ENCODE results near the gene ING4. TPM values are rescaled to one million over a fixed set of nuclear protein-coding genes. Genes with fewer than 3 reads are reported as not detected.
A peak's percentile ranks its signal among the peaks of the same experiment; 100 is the strongest.

ING4 gene
- polyA plus RNA-seq, 2 donors = 15.2 to 24.7 TPM

DNA sequence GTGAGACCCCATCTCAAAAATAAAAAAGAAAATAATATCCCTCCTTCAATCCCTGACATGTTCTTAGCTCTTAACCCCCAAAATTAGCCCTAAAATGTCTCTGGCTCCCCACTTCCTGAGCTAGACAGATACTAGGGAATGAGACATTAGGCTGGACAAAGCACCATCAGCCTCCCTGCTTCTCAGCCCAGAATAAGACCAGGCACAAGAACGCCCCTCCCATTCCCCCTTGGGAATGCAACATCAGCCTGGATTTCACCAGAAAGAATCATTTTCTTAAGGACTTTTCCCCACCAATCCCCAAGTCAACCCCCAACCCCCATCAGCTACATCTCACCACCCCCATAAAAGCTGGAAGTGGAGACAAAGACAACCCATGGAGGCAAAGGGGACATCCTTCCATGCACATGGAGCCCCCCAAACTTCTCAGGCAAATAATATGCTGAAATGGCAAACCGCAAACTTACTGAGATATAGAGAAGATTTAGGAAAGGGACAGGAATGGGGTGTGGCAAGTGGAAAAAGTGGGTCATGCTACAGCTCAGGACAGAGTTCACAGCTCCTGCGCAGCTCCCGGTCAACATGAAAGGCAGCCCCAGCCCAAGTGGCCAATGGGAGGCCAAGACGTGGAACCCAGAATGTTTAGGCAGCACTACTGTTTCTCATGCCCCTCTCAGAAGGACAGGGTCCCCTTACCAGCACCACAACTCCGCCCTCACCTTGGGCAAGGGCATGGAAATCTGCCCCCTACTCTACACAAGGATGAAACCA is 58.5 kb downstream of the ING4 start:
- H3K4me3 ChIP-seq (ENCODE audit: low read depth in 1 of 2, low read length in 2 of 2) = peak overlapping the region; percentile 19 to 93
- peaks cover 21 to 30% of the 10 kb centered on the region in 2 donors for H3K36me3 ChIP-seq (ENCODE audit: control insufficient read depth in 2 of 2, insufficient read depth in 2 of 2, low read length in 1 of 2)
- no peaks in the 10 kb centered on the region for H3K27me3 ChIP-seq (ENCODE audit: control insufficient read depth in 1 of 2, insufficient read depth in 2 of 2, low read length in 2 of 2)
- no peaks in the 10 kb centered on the region for H3K9me3 ChIP-seq (ENCODE audit: control insufficient read depth in 2 of 2, insufficient read depth in 1 of 2, low read depth in 1 of 2, low read length in 1 of 2)
- WGBS, 2 donors = 49 to 52% methylated on average over 6 of the region's 6 CpGs
- peak overlapping the region in 1 of 2 donors; percentile 61 for H3K27ac ChIP-seq (ENCODE audit: low read depth in 2 of 2, low read length in 1 of 2)
- H3K4me1 ChIP-seq (ENCODE audit: control insufficient read depth in 2 of 2, insufficient read depth in 2 of 2, low read length in 1 of 2) = peaks cover 5 to 11% of the 10 kb centered on the region in 2 donors

DNA sequence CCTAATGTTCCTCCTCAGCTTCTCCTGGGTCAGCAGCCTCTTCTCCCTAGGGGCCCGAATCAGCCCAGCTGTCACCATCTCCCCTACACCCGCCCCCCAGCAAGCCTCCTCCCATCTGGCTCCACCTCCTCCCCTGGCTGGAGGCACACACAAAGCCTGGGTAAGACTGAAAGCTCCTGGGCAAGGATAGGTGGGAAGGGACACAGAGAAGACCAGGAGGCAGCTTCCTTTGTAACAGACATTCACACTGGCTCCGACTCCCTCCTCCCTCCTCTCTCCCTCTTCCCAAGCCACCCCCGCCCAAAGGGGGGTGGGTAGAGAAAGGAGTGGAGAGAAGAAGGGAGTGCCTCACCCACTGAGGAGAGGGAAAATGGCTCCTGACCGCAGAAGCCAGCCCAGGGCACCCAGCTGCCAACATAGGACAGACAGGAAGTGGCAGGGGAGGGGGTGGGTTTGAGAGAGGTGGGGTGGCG is 59.8 kb downstream of the ING4 start:
- Histone ChIP-seq H3K36me3 (ENCODE audit: control insufficient read depth in 2 of 2, insufficient read depth in 2 of 2, low read length in 1 of 2) (peaks cover 29 to 33% of the 10 kb centered on the region in 2 donors), H3K4me1 (ENCODE audit: control insufficient read depth in 2 of 2, insufficient read depth in 2 of 2, low read length in 1 of 2) (peaks cover 5 to 11% of the 10 kb centered on the region in 2 donors), H3K27ac (ENCODE audit: low read depth in 2 of 2, low read length in 1 of 2) (peak overlapping the region; percentile 22 to 36), H3K27me3 (ENCODE audit: control insufficient read depth in 1 of 2, insufficient read depth in 2 of 2, low read length in 2 of 2) (no peaks in the 10 kb centered on the region), H3K9me3 (ENCODE audit: control insufficient read depth in 2 of 2, insufficient read depth in 1 of 2, low read depth in 1 of 2, low read length in 1 of 2) (no peaks in the 10 kb centered on the region), H3K4me3 (ENCODE audit: low read depth in 1 of 2, low read length in 2 of 2) (no peak overlapping the region)
- 18 to 19% methylated on average over 5 to 6 of the region's 6 CpGs for WGBS, 2 donors

- peaks cover 34 to 39% of the 10 kb centered on the region in 2 donors for H3K36me3 ChIP-seq (ENCODE audit: control insufficient read depth in 2 of 2, insufficient read depth in 2 of 2, low read length in 1 of 2)
- 44 to 60% methylated on average over 3 of the region's 3 CpGs for WGBS, 2 donors
- no peaks in the 10 kb centered on the region for H3K27me3 ChIP-seq (ENCODE audit: control insufficient read depth in 1 of 2, insufficient read depth in 2 of 2, low read length in 2 of 2)
- H3K4me1 ChIP-seq (ENCODE audit: control insufficient read depth in 2 of 2, insufficient read depth in 2 of 2, low read length in 1 of 2) = peaks cover 5 to 11% of the 10 kb centered on the region in 2 donors
- H3K9me3 ChIP-seq (ENCODE audit: control insufficient read depth in 2 of 2, insufficient read depth in 1 of 2, low read depth in 1 of 2, low read length in 1 of 2) = no peaks in the 10 kb centered on the region
- H3K27ac ChIP-seq (ENCODE audit: low read depth in 2 of 2, low read length in 1 of 2) = no peak overlapping the region
- H3K4me3 ChIP-seq (ENCODE audit: low read depth in 1 of 2, low read length in 2 of 2) = no peak overlapping the region
Measured at GRCh38 chr12:6602526-6602925, 60.4 kb downstream of the ING4 start.

Other genes with a start within 250 kb of the ING4 start
- under 1 TPM; 0.84 to 0.98 TPM for gene CD27, start 218.2 kb downstream of the ING4 start, polyA plus RNA-seq
- 10 to 100 TPM in 1 of 2 donors, 1 to 10 TPM in 1; 8.9 to 11.9 TPM for gene TAPBPL, start 211.1 kb downstream of the ING4 start, polyA plus RNA-seq
- 1 to 10 TPM; 4.3 to 6.6 TPM for gene VAMP1, start 192.4 kb downstream of the ING4 start, polyA plus RNA-seq
- 100 to 1,000 TPM in 1 of 2 donors, 10 to 100 TPM in 1; 60.7 to 124 TPM for gene MRPL51, start 169.9 kb downstream of the ING4 start, polyA plus RNA-seq
- 10 to 100 TPM; 10.2 to 13.7 TPM for gene NCAPD2, start 169.0 kb downstream of the ING4 start, polyA plus RNA-seq
- 1,000 to 10,000 TPM; 2,765 to 3,567 TPM for gene GAPDH, start 128.6 kb downstream of the ING4 start, polyA plus RNA-seq
- gene IFFO1, start 107.1 kb downstream of the ING4 start, polyA plus RNA-seq = 1 to 10 TPM; 5.7 TPM
- 10 to 100 TPM; 26.3 to 41.6 TPM for gene NOP2, start 94.8 kb downstream of the ING4 start, polyA plus RNA-seq
- gene CHD4, start 55.7 kb downstream of the ING4 start, polyA plus RNA-seq = 100 to 1,000 TPM in 1 of 2 donors, 10 to 100 TPM in 1; 79.3 to 116 TPM
- 10 to 100 TPM; 11.6 to 19.3 TPM for gene LPAR5, start 27.2 kb downstream of the ING4 start, polyA plus RNA-seq
- gene ACRBP, start 15.7 kb downstream of the ING4 start, polyA plus RNA-seq = under 1 TPM; 0.32 to 0.84 TPM
- gene ZNF384, start 26.3 kb upstream of the ING4 start, polyA plus RNA-seq = 10 to 100 TPM; 22.2 to 26.9 TPM
- gene PIANP, start 37.7 kb upstream of the ING4 start, polyA plus RNA-seq = under 1 TPM; 0.10 to 0.28 TPM
- gene COPS7A, start 60.9 kb upstream of the ING4 start, polyA plus RNA-seq = 10 to 100 TPM; 34.7 to 55.4 TPM
- gene MLF2, start 90.0 kb upstream of the ING4 start, polyA plus RNA-seq = 100 to 1,000 TPM; 117 to 158 TPM
- 100 to 1,000 TPM; 249 to 449 TPM for gene PTMS, start 103.2 kb upstream of the ING4 start, polyA plus RNA-seq
- 1 to 10 TPM in 1 of 2 donors, under 1 TPM in 1; 0.88 to 1.1 TPM for gene LAG3, start 109.4 kb upstream of the ING4 start, polyA plus RNA-seq
- 1 to 10 TPM; 1.4 to 2.3 TPM for gene CD4, start 126.4 kb upstream of the ING4 start, polyA plus RNA-seq
- gene GPR162, start 158.7 kb upstream of the ING4 start, polyA plus RNA-seq = 1 to 10 TPM; 2.1 to 2.5 TPM
- gene P3H3, start 165.3 kb upstream of the ING4 start, polyA plus RNA-seq = 1 to 10 TPM; 3.4 to 3.9 TPM
- gene GNB3, start 177.8 kb upstream of the ING4 start, polyA plus RNA-seq = 1 to 10 TPM; 1.1 to 1.3 TPM
- 10 to 100 TPM; 14.6 to 19.3 TPM for gene CDCA3, start 188.2 kb upstream of the ING4 start, polyA plus RNA-seq
- gene USP5, start 189.0 kb upstream of the ING4 start, polyA plus RNA-seq = 10 to 100 TPM; 21.4 to 40.7 TPM
- gene TPI1, start 204.4 kb upstream of the ING4 start, polyA plus RNA-seq = 100 to 1,000 TPM; 404 to 939 TPM
- gene SPSB2, start 210.2 kb upstream of the ING4 start, polyA plus RNA-seq = 1 to 10 TPM; 5.7 to 7.0 TPM
- 1 to 10 TPM; 3.3 to 3.6 TPM for gene LRRC23, start 241.7 kb upstream of the ING4 start, polyA plus RNA-seq